ENCODE data around the gene GUCY1A1. TPM values are rescaled to one million over a fixed set of nuclear protein-coding genes. Genes with fewer than 3 reads are reported as not detected.

The GUCY1A1 gene
- total RNA-seq, 1 donor from 2014 or later, result 0.71 TPM

DNA sequence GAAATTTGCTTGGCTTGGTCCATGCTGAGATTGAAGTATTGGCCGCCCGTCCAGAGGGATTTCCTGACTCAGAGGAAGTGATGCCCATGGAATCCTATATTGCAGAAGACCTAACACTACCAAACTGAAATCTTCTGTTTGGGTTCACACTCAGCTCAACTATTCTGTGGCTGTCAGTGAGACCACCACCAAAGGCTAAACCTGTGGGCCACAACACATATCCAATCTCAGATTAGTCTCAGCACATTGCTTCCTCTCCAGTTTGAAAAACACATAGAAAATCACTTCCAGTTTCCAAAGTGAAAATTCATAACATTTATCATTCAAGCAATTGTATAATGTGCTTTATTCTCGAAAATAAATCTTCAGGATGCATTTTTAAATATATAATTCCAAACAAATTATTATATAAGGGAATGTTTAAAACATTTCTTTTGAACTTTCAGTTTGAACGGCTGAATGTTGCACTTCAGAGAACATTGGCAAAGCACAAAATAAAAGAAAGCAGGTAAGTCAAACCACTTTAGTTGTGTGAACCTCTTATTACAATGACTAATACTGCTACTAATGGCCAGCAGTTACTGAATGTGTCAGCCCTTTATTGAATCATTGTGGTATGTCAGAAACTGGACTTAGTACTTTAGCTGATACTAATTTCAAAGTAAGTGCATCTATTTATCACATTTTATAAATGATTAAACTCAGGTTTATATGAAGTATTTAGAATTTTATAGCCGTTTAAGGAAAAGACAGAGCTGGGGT, 37.0 kb downstream of the GUCY1A1 start:
- no peak for DNase-seq
- TF ChIP-seq, protein P1, sequence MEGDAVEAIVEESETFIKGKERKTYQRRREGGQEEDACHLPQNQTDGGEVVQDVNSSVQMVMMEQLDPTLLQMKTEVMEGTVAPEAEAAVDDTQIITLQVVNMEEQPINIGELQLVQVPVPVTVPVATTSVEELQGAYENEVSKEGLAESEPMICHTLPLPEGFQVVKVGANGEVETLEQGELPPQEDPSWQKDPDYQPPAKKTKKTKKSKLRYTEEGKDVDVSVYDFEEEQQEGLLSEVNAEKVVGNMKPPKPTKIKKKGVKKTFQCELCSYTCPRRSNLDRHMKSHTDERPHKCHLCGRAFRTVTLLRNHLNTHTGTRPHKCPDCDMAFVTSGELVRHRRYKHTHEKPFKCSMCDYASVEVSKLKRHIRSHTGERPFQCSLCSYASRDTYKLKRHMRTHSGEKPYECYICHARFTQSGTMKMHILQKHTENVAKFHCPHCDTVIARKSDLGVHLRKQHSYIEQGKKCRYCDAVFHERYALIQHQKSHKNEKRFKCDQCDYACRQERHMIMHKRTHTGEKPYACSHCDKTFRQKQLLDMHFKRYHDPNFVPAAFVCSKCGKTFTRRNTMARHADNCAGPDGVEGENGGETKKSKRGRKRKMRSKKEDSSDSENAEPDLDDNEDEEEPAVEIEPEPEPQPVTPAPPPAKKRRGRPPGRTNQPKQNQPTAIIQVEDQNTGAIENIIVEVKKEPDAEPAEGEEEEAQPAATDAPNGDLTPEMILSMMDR (IDR thresholded peaks at IDR 0.05), result no peak
- H3K9me3 Mint-ChIP-seq, result peaks cover 2% of the 10 kb centered on the region
- POLR2A ChIA-PET, result no interaction called here
- intact Hi-C loops (cut with micrococcal nuclease), result no loop called here
- CTCF ChIA-PET, result no interaction called here
- no peaks in the 10 kb centered on the region for H3K27me3 Mint-ChIP-seq
- no peaks in the 10 kb centered on the region for H3K4me1 Mint-ChIP-seq
- no peak overlapping the region for H3K4me3 Mint-ChIP-seq
- no peak overlapping the region for H3K27ac Mint-ChIP-seq
- no peak for ATAC-seq (ENCODE audit: low read depth)
- no peaks in the 10 kb centered on the region for H3K36me3 Mint-ChIP-seq (ENCODE audit: low read depth)

DNA sequence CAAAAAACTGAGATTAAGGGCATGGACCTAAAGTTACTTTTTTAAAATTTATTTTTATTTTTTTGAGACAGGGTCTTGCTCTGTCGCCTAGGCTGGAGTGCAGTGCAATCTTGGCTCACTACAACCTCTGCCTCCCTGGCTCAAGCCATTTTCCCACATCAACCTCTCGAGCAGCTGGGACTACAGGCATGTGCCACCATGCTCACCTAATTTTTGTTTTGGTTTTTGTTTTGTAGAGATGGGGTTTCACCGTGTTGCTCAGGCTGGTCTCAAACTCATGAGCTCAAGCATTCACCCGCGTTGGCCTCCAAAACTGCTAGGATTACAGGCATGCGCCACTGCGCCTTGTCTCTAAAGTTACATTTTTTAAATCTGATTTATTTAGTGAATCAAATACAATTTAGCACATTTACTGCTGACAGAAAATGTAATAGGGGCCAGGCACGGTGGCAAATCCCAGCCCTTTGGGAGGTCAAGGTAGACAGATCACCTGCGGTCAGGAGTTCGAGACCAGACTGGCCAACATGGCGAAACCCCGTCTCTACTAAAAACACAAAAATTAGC, 38.3 kb downstream of the GUCY1A1 start:
- Mint-ChIP-seq H3K4me3 (no peak overlapping the region), H3K36me3 (ENCODE audit: low read depth) (no peaks in the 10 kb centered on the region), H3K4me1 (no peaks in the 10 kb centered on the region), H3K27me3 (no peaks in the 10 kb centered on the region), H3K9me3 (no peaks in the 10 kb centered on the region), H3K27ac (no peak overlapping the region)
- intact Hi-C loops (cut with micrococcal nuclease), result no loop called here
- POLR2A ChIA-PET, result no interaction called here
- CTCF ChIA-PET, result no interaction called here
- ATAC-seq (ENCODE audit: low read depth), result no peak
- DNase-seq, result no peak
- TF ChIP-seq, protein P1 (IDR thresholded peaks at IDR 0.05), result no peak

- ChIA-PET POLR2A (no interaction called here), CTCF (no interaction called here)
- intact Hi-C loops (cut with micrococcal nuclease), result no loop called here
- Mint-ChIP-seq H3K9me3 (no peaks in the 10 kb centered on the region), H3K36me3 (ENCODE audit: low read depth) (no peaks in the 10 kb centered on the region), H3K27me3 (no peaks in the 10 kb centered on the region), H3K4me1 (no peaks in the 10 kb centered on the region), H3K27ac (no peak overlapping the region), H3K4me3 (no peak overlapping the region)
- DNase-seq (no peak), ATAC-seq (ENCODE audit: low read depth) (no peak)
- TF ChIP-seq, protein P1 (IDR thresholded peaks at IDR 0.05), result no peak
Measured at GRCh38 chr4:155705664-155706063, 39.0 kb downstream of the GUCY1A1 start.

- TF ChIP-seq, protein P1 (IDR thresholded peaks at IDR 0.05), result no peak
- POLR2A ChIA-PET, result no interaction called here
- Mint-ChIP-seq H3K27ac (no peak overlapping the region), H3K36me3 (ENCODE audit: low read depth) (no peaks in the 10 kb centered on the region), H3K4me1 (no peaks in the 10 kb centered on the region), H3K27me3 (no peaks in the 10 kb centered on the region), H3K9me3 (no peaks in the 10 kb centered on the region), H3K4me3 (no peak overlapping the region)
- DNase-seq (no peak), ATAC-seq (ENCODE audit: low read depth) (no peak)
- intact Hi-C loops (cut with micrococcal nuclease), result no loop called here
- CTCF ChIA-PET, result no interaction called here
Measured at GRCh38 chr4:155706147-155706546, 39.5 kb downstream of the GUCY1A1 start.

DNA sequence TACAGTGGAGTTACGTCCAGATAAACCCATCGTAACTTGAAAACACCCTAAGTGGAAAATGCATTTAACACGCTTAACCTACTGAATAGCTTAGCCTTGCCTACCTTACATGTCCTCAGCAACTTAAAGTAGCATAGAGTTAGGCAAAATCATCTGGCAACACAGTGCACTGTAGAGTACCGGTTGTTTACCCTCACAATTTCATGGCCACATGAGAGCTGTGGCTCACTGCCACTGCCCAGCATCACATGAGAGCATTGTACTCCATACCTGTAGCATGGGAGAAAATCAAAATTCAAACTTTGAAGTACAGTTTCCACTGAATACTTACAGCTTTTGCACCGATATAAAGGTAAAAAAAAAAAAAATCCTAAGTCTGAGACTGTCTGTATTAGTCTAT, 40.6 kb downstream of the GUCY1A1 start:
- no peak for DNase-seq
- no peak for ATAC-seq (ENCODE audit: low read depth)
- intact Hi-C loops (cut with micrococcal nuclease), result no loop called here
- H3K27me3 Mint-ChIP-seq, result no peaks in the 10 kb centered on the region
- no peaks in the 10 kb centered on the region for H3K4me1 Mint-ChIP-seq
- TF ChIP-seq, protein P1 (IDR thresholded peaks at IDR 0.05), result no peak
- H3K27ac Mint-ChIP-seq, result no peak overlapping the region
- H3K4me3 Mint-ChIP-seq, result no peak overlapping the region
- no peaks in the 10 kb centered on the region for H3K9me3 Mint-ChIP-seq
- ChIA-PET CTCF (no interaction called here), POLR2A (no interaction called here)
- H3K36me3 Mint-ChIP-seq (ENCODE audit: low read depth), result no peaks in the 10 kb centered on the region
